ENCODE data around the gene MTRR. TPM values are rescaled to one million over a fixed set of nuclear protein-coding genes. Genes with fewer than 3 reads are reported as not detected.
A peak's percentile ranks its signal among the peaks of the same experiment; 100 is the strongest.

The MTRR gene
- total RNA-seq, 1 donor from 2014 or later, result 33.1 TPM

DNA sequence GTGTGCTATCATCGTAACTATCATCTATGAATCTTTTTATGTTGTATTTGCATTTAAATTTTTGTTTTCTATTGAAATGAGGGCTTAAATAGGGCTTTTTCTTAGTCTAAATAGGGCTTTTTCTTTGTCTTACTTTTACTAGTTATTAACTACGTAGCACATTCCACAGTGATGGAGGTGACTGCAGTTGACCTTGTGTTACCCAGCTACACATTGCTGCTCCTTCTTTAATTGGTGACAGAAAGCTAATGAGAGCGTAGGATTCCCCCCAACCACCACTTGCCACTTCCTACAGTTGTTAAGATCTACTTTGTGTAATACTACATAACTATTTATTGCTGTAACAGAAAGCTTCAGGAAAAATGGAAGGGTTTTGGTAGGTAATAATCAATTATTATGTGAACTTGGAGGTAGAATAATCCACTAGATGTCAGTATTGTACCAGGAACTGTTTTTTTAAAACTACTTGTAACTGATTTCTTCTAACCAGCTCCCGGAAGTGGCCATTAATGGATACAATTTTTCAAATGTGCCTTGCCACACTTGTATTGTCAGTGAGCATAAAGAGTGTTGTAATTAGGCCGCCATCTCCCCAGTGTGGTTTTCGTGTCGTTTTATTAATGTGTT, 18.0 kb downstream of the MTRR start:
- Histone ChIP-seq H3K27ac (no peak overlapping the region), H3K36me3 (peaks cover 0 to 68% of the 10 kb centered on the region in 2 donors), H3K4me1 (no peaks in the 10 kb centered on the region), H3K4me3 (no peak overlapping the region), H3K27me3 (no peaks in the 10 kb centered on the region), H3K9me3 (no peaks in the 10 kb centered on the region)
- no peak for DNase-seq (ENCODE audit: extremely low spot score in 2 of 2)
- intact Hi-C loops (cut with DNase I), result no loop called here
- TF ChIP-seq, protein P1, sequence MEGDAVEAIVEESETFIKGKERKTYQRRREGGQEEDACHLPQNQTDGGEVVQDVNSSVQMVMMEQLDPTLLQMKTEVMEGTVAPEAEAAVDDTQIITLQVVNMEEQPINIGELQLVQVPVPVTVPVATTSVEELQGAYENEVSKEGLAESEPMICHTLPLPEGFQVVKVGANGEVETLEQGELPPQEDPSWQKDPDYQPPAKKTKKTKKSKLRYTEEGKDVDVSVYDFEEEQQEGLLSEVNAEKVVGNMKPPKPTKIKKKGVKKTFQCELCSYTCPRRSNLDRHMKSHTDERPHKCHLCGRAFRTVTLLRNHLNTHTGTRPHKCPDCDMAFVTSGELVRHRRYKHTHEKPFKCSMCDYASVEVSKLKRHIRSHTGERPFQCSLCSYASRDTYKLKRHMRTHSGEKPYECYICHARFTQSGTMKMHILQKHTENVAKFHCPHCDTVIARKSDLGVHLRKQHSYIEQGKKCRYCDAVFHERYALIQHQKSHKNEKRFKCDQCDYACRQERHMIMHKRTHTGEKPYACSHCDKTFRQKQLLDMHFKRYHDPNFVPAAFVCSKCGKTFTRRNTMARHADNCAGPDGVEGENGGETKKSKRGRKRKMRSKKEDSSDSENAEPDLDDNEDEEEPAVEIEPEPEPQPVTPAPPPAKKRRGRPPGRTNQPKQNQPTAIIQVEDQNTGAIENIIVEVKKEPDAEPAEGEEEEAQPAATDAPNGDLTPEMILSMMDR (IDR thresholded peaks at IDR 0.05), result peak; percentile 41 to 49 (median 42)
- TF ChIP-seq POLR2AphosphoS5 (IDR thresholded peaks at IDR 0.05; ENCODE audit: insufficient read depth in 1 of 2, low read depth in 1 of 2) (no peak), POLR2A (IDR thresholded peaks at IDR 0.05) (no peak)

DNA sequence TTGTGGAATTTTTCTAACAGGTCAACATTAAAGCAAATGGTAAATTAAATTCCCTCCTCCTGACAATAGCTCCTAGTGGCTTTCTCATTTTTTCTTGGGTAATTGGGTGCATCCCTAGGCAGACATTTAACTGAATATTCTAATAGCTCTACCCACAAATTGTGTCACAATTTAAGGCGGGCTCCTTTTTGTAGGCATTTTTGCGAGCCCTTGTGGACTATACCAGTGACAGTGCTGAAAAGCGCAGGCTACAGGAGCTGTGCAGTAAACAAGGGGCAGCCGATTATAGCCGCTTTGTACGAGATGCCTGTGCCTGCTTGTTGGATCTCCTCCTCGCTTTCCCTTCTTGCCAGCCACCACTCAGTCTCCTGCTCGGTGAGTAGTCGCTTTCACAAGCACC, 20.0 kb downstream of the MTRR start:
- DNase-seq (ENCODE audit: extremely low spot score in 2 of 2), result no peak
- Histone ChIP-seq H3K4me3 (no peak overlapping the region), H3K27me3 (no peaks in the 10 kb centered on the region), H3K9me3 (no peaks in the 10 kb centered on the region), H3K27ac (no peak overlapping the region), H3K4me1 (no peaks in the 10 kb centered on the region), H3K36me3 (peaks cover 7 to 80% of the 10 kb centered on the region in 2 donors)
- TF ChIP-seq POLR2A (IDR thresholded peaks at IDR 0.05) (no peak), POLR2AphosphoS5 (IDR thresholded peaks at IDR 0.05; ENCODE audit: insufficient read depth in 1 of 2, low read depth in 1 of 2) (no peak)
- TF ChIP-seq, protein P1 (IDR thresholded peaks at IDR 0.05), result no peak
- intact Hi-C loops (cut with DNase I), result no loop called here

DNA sequence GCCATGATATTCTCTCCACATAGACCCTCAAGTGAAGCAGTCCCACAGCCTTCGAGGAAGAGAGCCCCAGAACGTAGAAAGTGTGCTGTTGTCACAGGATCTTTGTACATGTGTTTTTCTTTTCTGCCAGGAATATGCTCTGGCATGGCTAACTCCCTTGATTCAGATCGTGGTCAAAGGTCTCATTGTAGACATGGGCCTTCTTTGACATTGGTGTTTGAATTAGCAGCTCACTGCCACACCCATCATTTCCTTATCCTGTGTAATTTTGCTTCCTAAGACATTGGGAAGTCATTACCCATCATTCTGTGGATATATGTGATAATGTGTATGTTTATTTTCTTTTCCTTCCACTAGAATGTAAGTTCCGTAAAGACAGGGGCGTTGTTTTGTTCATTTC, 25.5 kb downstream of the MTRR start:
- DNase-seq (ENCODE audit: extremely low spot score in 2 of 2), result no peak
- H3K4me3 ChIP-seq, result no peak overlapping the region
- H3K36me3 ChIP-seq, result peaks cover 7 to 83% of the 10 kb centered on the region in 2 donors
- H3K9me3 ChIP-seq, result no peaks in the 10 kb centered on the region
- no peaks in the 10 kb centered on the region for H3K27me3 ChIP-seq
- H3K4me1 ChIP-seq, result no peaks in the 10 kb centered on the region
- TF ChIP-seq, protein P1 (IDR thresholded peaks at IDR 0.05), result no peak
- no peak for TF ChIP-seq POLR2A (IDR thresholded peaks at IDR 0.05)
- H3K27ac ChIP-seq, result no peak overlapping the region
- intact Hi-C loops (cut with DNase I), result no loop called here

DNA sequence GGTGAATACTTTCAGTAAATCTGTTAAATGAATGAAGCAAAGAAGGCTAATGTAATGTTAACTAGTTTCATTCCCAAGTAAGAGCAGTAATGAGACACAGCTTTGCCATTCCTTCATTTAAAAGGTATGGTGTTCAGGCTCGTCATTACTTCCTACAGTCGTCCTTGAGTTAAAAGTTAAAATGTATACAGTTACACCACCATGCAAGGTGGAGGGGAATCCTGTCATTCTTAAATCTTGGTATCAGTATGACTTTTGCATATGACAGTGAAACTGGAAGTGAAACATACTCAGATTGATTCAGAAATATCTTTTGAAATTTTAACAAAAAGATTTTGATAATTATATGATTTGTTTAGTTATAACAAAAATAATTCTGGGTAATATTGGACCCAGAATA, 25.9 kb downstream of the MTRR start:
- Histone ChIP-seq H3K27ac (no peak overlapping the region), H3K9me3 (no peaks in the 10 kb centered on the region), H3K27me3 (no peaks in the 10 kb centered on the region), H3K36me3 (peaks cover 7 to 83% of the 10 kb centered on the region in 2 donors), H3K4me1 (no peaks in the 10 kb centered on the region), H3K4me3 (no peak overlapping the region)
- TF ChIP-seq POLR2AphosphoS5 (IDR thresholded peaks at IDR 0.05; ENCODE audit: insufficient read depth in 1 of 2, low read depth in 1 of 2) (no peak), POLR2A (IDR thresholded peaks at IDR 0.05) (no peak)
- TF ChIP-seq, protein P1 (IDR thresholded peaks at IDR 0.05), result no peak
- DNase-seq (ENCODE audit: extremely low spot score in 2 of 2), result no peak
- intact Hi-C loops (cut with DNase I), result no loop called here

DNA sequence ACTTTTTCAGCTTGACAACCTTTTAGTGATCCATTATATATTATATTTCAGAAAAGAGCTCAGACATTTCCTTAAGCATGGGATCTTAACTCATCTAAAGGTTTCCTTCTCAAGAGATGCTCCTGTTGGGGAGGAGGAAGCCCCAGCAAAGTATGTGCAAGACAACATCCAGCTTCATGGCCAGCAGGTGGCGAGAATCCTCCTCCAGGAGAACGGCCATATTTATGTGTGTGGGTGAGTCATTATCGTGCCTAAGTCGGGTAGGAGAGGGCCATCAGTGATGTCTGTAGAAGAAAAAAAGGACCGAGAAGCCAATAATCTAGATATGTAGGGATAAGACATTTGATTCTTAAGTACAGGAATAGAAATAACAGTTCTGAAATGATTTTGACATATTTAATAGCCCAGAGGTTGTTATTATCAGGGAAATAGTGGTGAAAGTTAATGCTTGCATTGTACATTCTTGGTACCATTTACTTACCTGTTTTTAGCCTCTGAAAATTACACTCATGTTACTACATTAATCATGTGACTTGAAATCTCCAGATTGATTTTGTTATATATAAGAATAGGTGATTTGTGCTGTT, 28.2 kb downstream of the MTRR start:
- no peak for DNase-seq (ENCODE audit: extremely low spot score in 2 of 2)
- no peak overlapping the region for H3K4me3 ChIP-seq
- H3K9me3 ChIP-seq, result no peaks in the 10 kb centered on the region
- no peaks in the 10 kb centered on the region for H3K4me1 ChIP-seq
- H3K27me3 ChIP-seq, result no peaks in the 10 kb centered on the region
- no peak overlapping the region for H3K27ac ChIP-seq
- intact Hi-C loops (cut with DNase I), result no loop called here
- TF ChIP-seq, protein P1 (IDR thresholded peaks at IDR 0.05), result no peak
- TF ChIP-seq POLR2AphosphoS5 (IDR thresholded peaks at IDR 0.05; ENCODE audit: insufficient read depth in 1 of 2, low read depth in 1 of 2) (no peak), POLR2A (IDR thresholded peaks at IDR 0.05) (no peak)
- H3K36me3 ChIP-seq, result peaks cover 7 to 87% of the 10 kb centered on the region in 2 donors

All from vagina (tissue), 2 donors.